ENCODE results near the gene CMTM8. TPM values are rescaled to one million over a fixed set of nuclear protein-coding genes. Genes with fewer than 3 reads are reported as not detected.

The CMTM8 gene
- total and polyA plus RNA-seq, 2 experiments from 2014 or later = 19.9 to 24.5 TPM

DNA sequence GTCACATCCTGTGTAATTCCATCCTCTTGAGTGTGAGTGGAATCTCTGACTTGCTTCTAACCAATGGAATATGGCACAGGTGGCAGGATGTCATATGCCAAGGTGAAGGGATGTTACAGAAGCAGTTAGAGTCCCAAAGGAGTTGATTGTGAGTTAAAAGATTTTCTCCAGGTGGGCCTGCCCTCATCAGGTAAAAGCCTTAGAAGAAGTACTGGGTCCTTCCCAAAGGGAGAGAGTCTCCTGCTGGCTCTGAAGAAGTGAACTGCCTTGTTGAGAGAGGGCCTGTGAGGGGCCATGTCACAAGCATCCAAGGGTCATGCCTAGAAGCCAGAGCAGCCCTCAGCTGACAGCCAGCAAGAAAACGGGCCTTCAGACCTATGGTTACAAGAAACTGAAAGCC lies 166.2 kb downstream of the CMTM8 start:
- Histone ChIP-seq H3K27me3 (ENCODE audit: insufficient read depth) (no peaks in the 10 kb centered on the region), H3K4me1 (ENCODE audit: insufficient read depth) (peaks cover 53% of the 10 kb centered on the region), H3F3A (replicated peaks; ENCODE audit: low read depth) (peaks cover 20% of the 10 kb centered on the region), H3K4me3 (no peak overlapping the region), H3K9me2 (ENCODE audit: insufficient read depth) (no peaks in the 10 kb centered on the region; the same call in 1 of the 2 replicates), H3K27ac (ENCODE audit: low read depth) (no peak overlapping the region), H3K4me2 (no peak overlapping the region), H3K79me2 (replicated peaks; ENCODE audit: insufficient read depth) (peaks cover 69% of the 10 kb centered on the region), H2AFZ (no peak overlapping the region), H4K20me1 (replicated peaks; ENCODE audit: insufficient read depth) (no peaks in the 10 kb centered on the region), H3K36me3 (ENCODE audit: insufficient read depth) (no peaks in the 10 kb centered on the region; the same call in 1 of the 2 replicates)
- ATAC-seq (no peak), DNase-seq (ENCODE audit: low spot score) (no peak)
- Mint-ChIP-seq H3K36me3 (ENCODE audit: low read depth) (peaks cover 10% of the 10 kb centered on the region; the same call in 2 of the 3 replicates), H3K27me3 (ENCODE audit: insufficient read depth, low read depth, poor library complexity) (peaks cover 12% of the 10 kb centered on the region), H3K4me3 (no peak overlapping the region), H3K4me1 (peaks cover 47% of the 10 kb centered on the region), H3K27ac (no peak overlapping the region), H3K9me3 (no peaks in the 10 kb centered on the region; the same call in 2 of the 3 replicates)
- TF ChIP-seq, protein P1, sequence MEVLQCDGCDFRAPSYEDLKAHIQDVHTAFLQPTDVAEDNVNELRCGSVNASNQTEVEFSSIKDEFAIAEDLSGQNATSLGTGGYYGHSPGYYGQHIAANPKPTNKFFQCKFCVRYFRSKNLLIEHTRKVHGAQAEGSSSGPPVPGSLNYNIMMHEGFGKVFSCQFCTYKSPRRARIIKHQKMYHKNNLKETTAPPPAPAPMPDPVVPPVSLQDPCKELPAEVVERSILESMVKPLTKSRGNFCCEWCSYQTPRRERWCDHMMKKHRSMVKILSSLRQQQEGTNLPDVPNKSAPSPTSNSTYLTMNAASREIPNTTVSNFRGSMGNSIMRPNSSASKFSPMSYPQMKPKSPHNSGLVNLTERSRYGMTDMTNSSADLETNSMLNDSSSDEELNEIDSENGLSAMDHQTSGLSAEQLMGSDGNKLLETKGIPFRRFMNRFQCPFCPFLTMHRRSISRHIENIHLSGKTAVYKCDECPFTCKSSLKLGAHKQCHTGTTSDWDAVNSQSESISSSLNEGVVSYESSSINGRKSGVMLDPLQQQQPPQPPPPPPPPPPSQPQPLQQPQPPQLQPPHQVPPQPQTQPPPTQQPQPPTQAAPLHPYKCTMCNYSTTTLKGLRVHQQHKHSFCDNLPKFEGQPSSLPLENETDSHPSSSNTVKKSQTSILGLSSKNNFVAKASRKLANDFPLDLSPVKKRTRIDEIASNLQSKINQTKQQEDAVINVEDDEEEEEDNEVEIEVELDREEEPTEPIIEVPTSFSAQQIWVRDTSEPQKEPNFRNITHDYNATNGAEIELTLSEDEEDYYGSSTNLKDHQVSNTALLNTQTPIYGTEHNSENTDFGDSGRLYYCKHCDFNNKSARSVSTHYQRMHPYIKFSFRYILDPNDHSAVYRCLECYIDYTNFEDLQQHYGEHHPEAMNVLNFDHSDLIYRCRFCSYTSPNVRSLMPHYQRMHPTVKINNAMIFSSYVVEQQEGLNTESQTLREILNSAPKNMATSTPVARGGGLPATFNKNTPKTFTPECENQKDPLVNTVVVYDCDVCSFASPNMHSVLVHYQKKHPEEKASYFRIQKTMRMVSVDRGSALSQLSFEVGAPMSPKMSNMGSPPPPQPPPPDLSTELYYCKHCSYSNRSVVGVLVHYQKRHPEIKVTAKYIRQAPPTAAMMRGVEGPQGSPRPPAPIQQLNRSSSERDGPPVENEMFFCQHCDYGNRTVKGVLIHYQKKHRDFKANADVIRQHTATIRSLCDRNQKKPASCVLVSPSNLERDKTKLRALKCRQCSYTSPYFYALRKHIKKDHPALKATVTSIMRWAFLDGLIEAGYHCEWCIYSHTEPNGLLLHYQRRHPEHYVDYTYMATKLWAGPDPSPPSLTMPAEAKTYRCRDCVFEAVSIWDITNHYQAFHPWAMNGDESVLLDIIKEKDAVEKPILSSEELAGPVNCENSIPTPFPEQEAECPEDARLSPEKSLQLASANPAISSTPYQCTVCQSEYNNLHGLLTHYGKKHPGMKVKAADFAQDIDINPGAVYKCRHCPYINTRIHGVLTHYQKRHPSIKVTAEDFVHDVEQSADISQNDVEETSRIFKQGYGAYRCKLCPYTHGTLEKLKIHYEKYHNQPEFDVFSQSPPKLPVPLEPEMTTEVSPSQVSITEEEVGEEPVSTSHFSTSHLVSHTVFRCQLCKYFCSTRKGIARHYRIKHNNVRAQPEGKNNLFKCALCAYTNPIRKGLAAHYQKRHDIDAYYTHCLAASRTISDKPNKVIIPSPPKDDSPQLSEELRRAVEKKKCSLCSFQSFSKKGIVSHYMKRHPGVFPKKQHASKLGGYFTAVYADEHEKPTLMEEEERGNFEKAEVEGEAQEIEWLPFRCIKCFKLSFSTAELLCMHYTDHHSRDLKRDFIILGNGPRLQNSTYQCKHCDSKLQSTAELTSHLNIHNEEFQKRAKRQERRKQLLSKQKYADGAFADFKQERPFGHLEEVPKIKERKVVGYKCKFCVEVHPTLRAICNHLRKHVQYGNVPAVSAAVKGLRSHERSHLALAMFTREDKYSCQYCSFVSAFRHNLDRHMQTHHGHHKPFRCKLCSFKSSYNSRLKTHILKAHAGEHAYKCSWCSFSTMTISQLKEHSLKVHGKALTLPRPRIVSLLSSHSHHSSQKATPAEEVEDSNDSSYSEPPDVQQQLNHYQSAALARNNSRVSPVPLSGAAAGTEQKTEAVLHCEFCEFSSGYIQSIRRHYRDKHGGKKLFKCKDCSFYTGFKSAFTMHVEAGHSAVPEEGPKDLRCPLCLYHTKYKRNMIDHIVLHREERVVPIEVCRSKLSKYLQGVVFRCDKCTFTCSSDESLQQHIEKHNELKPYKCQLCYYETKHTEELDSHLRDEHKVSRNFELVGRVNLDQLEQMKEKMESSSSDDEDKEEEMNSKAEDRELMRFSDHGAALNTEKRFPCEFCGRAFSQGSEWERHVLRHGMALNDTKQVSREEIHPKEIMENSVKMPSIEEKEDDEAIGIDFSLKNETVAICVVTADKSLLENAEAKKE (CRISPR knock-in tag; IDR thresholded peaks at IDR 0.05) = no peak
- TF ChIP-seq STAT1 (IDR thresholded peaks at IDR 0.05; ENCODE audit: unreplicated experiment) (no peak), JUNB (IDR thresholded peaks at IDR 0.05; ENCODE audit: unreplicated experiment) (no peak), EZH2 (IDR thresholded peaks at IDR 0.05; ENCODE audit: low read depth, unreplicated experiment) (no peak), EZH2phosphoT487 (IDR thresholded peaks at IDR 0.05; ENCODE audit: unreplicated experiment) (no peak), NANOG (IDR thresholded peaks at IDR 0.05; ENCODE audit: borderline replicate concordance) (no peak), POLR2AphosphoS5 (IDR thresholded peaks at IDR 0.05; ENCODE audit: low read depth) (no peak), ZNF114 (CRISPR knock-in tag; IDR thresholded peaks at IDR 0.05) (no peak)
- TF ChIP-seq, protein P2, sequence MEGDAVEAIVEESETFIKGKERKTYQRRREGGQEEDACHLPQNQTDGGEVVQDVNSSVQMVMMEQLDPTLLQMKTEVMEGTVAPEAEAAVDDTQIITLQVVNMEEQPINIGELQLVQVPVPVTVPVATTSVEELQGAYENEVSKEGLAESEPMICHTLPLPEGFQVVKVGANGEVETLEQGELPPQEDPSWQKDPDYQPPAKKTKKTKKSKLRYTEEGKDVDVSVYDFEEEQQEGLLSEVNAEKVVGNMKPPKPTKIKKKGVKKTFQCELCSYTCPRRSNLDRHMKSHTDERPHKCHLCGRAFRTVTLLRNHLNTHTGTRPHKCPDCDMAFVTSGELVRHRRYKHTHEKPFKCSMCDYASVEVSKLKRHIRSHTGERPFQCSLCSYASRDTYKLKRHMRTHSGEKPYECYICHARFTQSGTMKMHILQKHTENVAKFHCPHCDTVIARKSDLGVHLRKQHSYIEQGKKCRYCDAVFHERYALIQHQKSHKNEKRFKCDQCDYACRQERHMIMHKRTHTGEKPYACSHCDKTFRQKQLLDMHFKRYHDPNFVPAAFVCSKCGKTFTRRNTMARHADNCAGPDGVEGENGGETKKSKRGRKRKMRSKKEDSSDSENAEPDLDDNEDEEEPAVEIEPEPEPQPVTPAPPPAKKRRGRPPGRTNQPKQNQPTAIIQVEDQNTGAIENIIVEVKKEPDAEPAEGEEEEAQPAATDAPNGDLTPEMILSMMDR (conservative IDR thresholded peaks at IDR 0.05; ENCODE audit: low read depth in 2 of 2) = no peak
